ENCODE data around the gene RNF151. TPM values are rescaled to one million over a fixed set of nuclear protein-coding genes. Genes with fewer than 3 reads are reported as not detected.

The RNF151 gene
- total RNA-seq, 1 experiment from 2014 or later = not detected

DNA sequence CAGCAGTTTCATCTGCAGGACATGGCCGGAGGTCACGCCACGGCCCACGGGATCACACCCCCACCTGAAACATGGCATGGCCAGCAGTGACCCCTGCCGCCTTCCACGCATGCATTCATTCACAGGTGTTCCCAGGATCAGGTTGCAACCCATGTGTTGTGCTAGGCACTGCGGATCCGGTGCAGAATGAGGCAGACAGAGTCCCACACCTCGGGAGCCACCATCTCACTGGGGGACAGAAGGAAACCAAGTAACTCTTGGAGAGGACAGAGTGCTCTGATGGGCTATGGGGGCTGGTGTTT, 19.3 kb upstream of the RNF151 start:
- H3K27me3 Mint-ChIP-seq (ENCODE audit: insufficient read depth, unreplicated experiment) = no peaks in the 10 kb centered on the region
- H3K27ac Mint-ChIP-seq (ENCODE audit: low read depth, unreplicated experiment) = no peak overlapping the region
- intact Hi-C loops (cut with micrococcal nuclease) = no loop called here
- TF ChIP-seq, protein P1, sequence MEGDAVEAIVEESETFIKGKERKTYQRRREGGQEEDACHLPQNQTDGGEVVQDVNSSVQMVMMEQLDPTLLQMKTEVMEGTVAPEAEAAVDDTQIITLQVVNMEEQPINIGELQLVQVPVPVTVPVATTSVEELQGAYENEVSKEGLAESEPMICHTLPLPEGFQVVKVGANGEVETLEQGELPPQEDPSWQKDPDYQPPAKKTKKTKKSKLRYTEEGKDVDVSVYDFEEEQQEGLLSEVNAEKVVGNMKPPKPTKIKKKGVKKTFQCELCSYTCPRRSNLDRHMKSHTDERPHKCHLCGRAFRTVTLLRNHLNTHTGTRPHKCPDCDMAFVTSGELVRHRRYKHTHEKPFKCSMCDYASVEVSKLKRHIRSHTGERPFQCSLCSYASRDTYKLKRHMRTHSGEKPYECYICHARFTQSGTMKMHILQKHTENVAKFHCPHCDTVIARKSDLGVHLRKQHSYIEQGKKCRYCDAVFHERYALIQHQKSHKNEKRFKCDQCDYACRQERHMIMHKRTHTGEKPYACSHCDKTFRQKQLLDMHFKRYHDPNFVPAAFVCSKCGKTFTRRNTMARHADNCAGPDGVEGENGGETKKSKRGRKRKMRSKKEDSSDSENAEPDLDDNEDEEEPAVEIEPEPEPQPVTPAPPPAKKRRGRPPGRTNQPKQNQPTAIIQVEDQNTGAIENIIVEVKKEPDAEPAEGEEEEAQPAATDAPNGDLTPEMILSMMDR (IDR thresholded peaks at IDR 0.05; ENCODE audit: unreplicated experiment) = no peak
- H3K4me1 Mint-ChIP-seq (ENCODE audit: insufficient read depth, unreplicated experiment) = peaks cover under 1% of the 10 kb centered on the region
- no peaks in the 10 kb centered on the region for H3K9me3 Mint-ChIP-seq (ENCODE audit: unreplicated experiment)
- POLR2A ChIA-PET = interaction anchor here (0.6 to 0.7 kb wide), 2 partner anchors 48 to 246 kb away, joined by 3 read pairs; no protein-coding TSS in a partner anchor
- CTCF ChIA-PET = interaction anchor here (0.5 to 0.6 kb wide), 2 partner anchors 84 to 514 kb away, joined by 3 read pairs; no protein-coding TSS in a partner anchor
- DNase-seq (ENCODE audit: unreplicated experiment) = no peak
- no peak overlapping the region for H3K4me3 Mint-ChIP-seq (ENCODE audit: unreplicated experiment)
- no peaks in the 10 kb centered on the region for H3K36me3 Mint-ChIP-seq (ENCODE audit: insufficient read depth, unreplicated experiment)
- BruUV-seq (replicated peaks) = no TSS peak

DNA sequence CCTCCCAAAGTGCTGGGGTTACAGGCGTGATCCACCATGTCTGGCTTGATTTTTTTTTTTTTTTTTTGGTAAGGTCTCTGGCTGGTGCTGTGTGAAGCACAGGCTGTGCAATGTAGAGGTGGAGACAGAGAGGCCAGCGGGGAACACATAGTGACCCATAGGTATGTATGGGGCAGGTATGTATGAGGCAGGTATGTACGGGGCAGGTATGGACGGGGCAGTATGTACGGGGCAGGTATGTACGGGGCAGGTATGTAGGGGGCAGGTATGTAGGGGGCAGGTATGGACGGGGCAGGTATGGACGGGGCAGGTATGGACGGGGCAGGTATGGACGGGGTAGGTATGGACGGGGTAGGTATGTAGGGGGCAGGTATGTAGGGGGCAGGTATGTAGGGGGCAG, 17.1 kb upstream of the RNF151 start:
- TF ChIP-seq, protein P1 (IDR thresholded peaks at IDR 0.05; ENCODE audit: unreplicated experiment) = no peak
- POLR2A ChIA-PET = interaction anchor here (0.9 to 5.9 kb wide), 2 partner anchors 10 to 14 kb away, joined by 5 to 53 read pairs; partner anchors contain the start of genes NDUFB10, RNF151 and RPS2
- intact Hi-C loops (cut with micrococcal nuclease) = no loop called here
- CTCF ChIA-PET = interaction anchor here (0.6 to 1.3 kb wide), 4 partner anchors 18 to 1234 kb away, joined by 3 to 4 read pairs (median 3); no protein-coding TSS in a partner anchor
- Mint-ChIP-seq H3K36me3 (ENCODE audit: insufficient read depth, unreplicated experiment) (no peaks in the 10 kb centered on the region), H3K4me1 (ENCODE audit: insufficient read depth, unreplicated experiment) (peaks cover 6% of the 10 kb centered on the region), H3K27ac (ENCODE audit: low read depth, unreplicated experiment) (no peak overlapping the region), H3K4me3 (ENCODE audit: unreplicated experiment) (no peak overlapping the region), H3K27me3 (ENCODE audit: insufficient read depth, unreplicated experiment) (no peaks in the 10 kb centered on the region), H3K9me3 (ENCODE audit: unreplicated experiment) (no peaks in the 10 kb centered on the region)
- no peak for DNase-seq (ENCODE audit: unreplicated experiment)
- BruUV-seq (replicated peaks) = no TSS peak

DNA sequence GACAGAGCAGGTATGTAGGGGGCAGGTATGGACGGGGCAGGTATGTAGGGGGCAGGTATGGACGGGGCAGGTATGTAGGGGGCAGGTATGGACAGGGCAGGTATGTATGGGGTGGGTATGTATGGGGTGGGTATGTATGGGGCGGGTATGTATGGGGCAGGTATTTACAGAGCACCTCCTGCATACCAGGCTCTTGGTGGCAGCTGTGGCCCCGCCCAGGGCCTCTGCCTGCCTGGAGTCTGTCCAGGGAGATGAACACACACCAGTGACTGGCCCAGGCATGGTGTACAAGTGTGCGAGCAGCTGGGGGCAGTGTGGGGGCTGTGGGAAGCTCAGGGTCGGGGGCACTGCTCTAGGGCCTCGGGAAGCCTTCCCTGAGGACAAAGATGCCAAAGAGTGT, 16.6 kb upstream of the RNF151 start:
- TF ChIP-seq, protein P1 (IDR thresholded peaks at IDR 0.05; ENCODE audit: unreplicated experiment) = no peak
- intact Hi-C loops (cut with micrococcal nuclease) = no loop called here
- no peaks in the 10 kb centered on the region for H3K9me3 Mint-ChIP-seq (ENCODE audit: unreplicated experiment)
- ChIA-PET POLR2A (interaction anchor here (0.9 to 5.9 kb wide), 2 partner anchors 14 to 168 kb away, joined by 3 to 53 read pairs; partner anchors contain the start of genes RNF151 and RPS2), CTCF (interaction anchor here (1.1 to 1.3 kb wide), 2 partner anchors 18 to 21 kb away, joined by 3 to 4 read pairs; no protein-coding TSS in a partner anchor)
- no peaks in the 10 kb centered on the region for H3K27me3 Mint-ChIP-seq (ENCODE audit: insufficient read depth, unreplicated experiment)
- no peak overlapping the region for H3K4me3 Mint-ChIP-seq (ENCODE audit: unreplicated experiment)
- peak; percentile 26 for DNase-seq (ENCODE audit: unreplicated experiment)
- no peaks in the 10 kb centered on the region for H3K36me3 Mint-ChIP-seq (ENCODE audit: insufficient read depth, unreplicated experiment)
- H3K27ac Mint-ChIP-seq (ENCODE audit: low read depth, unreplicated experiment) = no peak overlapping the region
- BruUV-seq (replicated peaks) = no TSS peak
- peaks cover 6% of the 10 kb centered on the region for H3K4me1 Mint-ChIP-seq (ENCODE audit: insufficient read depth, unreplicated experiment)

DNA sequence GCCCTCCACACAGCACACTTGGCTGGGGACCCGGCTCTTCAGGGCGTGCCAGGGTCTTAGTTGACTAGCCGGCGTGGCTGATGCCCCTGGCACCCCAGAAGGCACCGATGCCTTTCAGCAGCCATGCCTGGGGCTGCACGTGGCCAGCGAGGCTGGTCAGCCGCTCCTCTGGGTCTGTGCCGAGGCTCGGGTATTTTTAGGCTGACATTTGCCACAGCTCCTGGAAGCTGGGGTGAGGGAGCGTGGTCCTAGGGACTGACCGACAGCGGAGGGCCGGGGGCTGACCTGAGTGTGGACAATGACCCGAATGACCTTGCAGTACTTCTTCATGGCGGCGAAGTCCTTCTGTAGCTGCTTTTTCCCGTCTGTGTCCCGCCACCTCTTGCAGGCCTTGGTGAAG, 16.1 kb upstream of the RNF151 start:
- Mint-ChIP-seq H3K9me3 (ENCODE audit: unreplicated experiment) (no peaks in the 10 kb centered on the region), H3K4me1 (ENCODE audit: insufficient read depth, unreplicated experiment) (peaks cover 6% of the 10 kb centered on the region), H3K27me3 (ENCODE audit: insufficient read depth, unreplicated experiment) (no peaks in the 10 kb centered on the region), H3K27ac (ENCODE audit: low read depth, unreplicated experiment) (no peak overlapping the region), H3K4me3 (ENCODE audit: unreplicated experiment) (no peak overlapping the region), H3K36me3 (ENCODE audit: insufficient read depth, unreplicated experiment) (no peaks in the 10 kb centered on the region)
- intact Hi-C loops (cut with micrococcal nuclease) = no loop called here
- BruUV-seq (replicated peaks) = no TSS peak
- DNase-seq (ENCODE audit: unreplicated experiment) = no peak
- CTCF ChIA-PET = interaction anchor here (1.1 to 1.3 kb wide), 2 partner anchors 19 to 21 kb away, joined by 3 to 4 read pairs; no protein-coding TSS in a partner anchor
- POLR2A ChIA-PET = interaction anchor here (0.9 to 5.9 kb wide), 2 partner anchors 13 to 169 kb away, joined by 3 to 53 read pairs; partner anchors contain the start of genes RNF151 and RPS2
- TF ChIP-seq, protein P1 (IDR thresholded peaks at IDR 0.05; ENCODE audit: unreplicated experiment) = no peak
